GM18870 (cell line): Measurements from ENCODE around the gene SNAPC2.
"Not testable (repeated sequence)": the region's sequence is repeated elsewhere in the genome, so short reads cannot be mapped to it uniquely, and the experiment has no call there.

Source experiments
- ATAC-seq: cut with Tn5 transposase; IDR thresholded peaks from one replicate; pipeline ENCODE4 v1.9.1; 2021; ENCODE audit warnings: moderate library complexity; ENCODE audit not compliant: unreplicated experiment

Gene SNAPC2

DNA sequence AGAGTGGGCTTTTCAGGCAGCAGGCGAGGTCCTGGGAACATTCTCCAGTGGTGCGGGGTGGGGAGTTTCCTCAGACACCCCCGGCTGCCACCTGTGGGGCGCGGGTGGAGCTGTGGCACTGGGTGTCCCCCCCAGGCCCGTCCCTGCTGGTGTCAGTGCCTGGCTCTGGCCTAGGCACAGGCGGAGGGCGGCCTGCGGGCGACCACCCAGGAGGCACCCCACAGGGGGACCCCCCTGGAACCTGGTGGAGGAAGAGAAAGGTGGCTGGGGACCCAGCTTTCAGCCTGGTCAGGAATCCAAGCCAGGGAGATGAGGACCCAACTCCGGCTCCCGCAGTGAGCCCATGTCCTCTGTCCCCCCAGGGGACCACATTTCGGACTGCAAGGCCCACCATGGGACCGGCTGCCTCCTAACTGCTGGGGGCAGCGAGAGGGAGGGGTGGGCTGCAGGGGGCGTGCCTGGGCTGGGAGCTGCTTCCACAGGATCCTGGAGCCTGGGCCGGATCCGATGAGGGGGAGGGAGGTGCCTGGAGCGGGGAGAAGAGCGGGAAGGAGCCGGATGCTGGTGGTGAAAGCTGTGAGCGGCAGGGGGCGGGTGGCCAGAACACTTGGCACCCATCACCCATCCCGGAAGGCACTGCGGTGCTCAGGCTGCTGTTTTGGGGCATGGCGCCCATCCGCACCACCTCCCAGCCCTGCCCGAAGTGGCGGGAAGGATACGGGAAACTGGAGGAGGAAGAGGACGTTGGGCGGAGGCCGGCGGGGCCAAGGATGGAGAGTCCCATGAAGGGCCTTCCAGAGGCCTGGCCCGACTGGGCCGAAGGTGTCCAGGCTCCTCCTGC is 11.3 kb downstream of the SNAPC2 start:
- ATAC-seq, result no peak

DNA sequence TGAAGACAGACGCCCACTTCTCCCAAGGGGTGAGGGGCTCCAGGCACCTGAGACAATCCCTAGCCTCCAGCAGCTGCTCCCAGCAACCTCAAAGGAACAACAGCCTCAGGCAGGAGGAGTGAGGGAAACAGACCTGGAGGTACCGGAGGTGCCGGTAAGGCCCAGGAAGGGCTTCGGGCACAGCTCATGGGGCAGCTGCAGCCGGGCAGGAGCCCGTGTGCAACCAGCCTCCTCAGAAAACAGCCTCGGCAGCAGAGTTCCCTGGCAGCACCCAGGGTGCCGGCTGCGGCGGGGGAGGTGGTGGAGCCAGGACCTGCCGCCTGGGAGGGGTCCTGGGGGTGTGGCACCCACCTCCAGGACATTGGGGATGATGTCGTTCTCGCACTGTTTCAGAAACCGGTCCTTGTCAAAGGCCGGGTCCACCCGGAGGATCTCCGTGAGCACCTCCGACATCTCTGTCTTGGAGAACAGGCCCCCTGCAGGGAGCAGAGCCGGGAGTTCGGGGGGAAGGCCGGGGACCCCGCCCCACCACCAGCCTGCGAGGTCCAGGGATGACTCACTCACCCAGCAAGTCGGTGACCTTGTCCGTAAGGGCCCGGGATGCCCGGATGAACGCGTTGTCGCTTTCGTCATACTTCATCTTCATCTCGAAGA is 12.3 kb downstream of the SNAPC2 start:
- ATAC-seq, result no peak

- no peak for ATAC-seq
These were observed 12.8 kb downstream of the SNAPC2 start for GRCh38 chr19:7932930-7933300.

DNA sequence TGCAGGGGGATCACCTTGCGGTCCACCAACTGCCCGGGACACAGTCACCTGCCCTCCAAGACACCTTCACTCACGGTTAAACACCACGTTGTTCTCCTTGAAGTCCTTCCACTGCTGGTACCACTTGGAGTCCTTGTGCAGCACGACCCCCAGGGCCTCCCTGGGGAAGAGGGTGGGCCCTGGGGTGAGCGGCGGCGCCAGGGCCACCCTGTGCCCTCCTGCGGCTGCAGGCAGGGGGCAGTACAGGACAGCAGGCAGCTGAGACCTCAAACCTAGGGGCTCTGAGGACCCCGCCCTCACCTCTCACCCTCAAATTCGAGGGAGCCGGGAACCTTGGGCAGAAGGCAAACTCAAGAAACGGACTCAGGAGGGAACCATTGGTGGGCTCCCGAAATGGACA is 13.3 kb downstream of the SNAPC2 start:
- no peak for ATAC-seq

DNA sequence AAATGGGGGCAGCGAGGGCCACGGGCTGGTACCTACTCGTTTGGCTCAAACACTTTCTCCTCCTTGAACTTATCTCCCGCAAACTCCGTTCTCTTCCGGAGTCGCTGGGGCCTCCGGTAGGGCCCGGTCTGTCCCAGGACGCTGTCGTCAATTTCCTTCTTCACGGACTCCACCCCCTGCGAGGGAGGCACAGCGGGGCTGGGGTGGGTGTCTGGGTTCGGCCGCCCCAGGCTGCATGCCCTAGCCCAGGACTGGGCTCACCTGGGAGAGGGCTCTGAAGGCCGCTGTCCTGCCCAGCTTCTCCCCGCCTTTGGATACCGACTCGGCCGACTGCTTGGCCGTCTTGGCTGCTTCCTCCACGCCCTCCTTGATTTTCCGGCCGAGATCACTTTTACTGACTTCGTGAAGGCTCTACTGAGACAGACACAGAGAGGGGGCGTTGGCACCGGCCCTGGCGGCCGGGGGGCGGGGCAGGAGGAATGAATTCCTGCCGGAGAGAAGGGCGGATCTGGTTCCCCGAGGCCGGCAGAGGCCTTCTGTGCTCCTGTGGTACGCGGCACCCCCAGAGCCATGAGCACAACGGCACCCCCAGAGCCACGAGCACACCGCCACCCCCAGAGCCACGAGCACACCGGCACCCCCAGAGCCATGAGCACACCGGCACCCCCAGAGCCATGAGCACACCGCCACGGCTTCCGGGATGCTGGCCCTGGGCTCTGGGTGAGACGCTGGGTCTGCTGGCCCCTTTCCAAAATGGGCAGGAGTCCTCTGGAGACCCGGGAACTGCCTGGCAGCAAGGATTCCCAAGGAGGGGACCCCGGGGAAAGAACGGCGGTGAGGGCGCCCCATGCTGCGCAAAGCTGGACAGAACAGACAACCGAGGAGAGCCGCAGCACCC is 13.9 kb downstream of the SNAPC2 start:
- ATAC-seq, result no peak

DNA sequence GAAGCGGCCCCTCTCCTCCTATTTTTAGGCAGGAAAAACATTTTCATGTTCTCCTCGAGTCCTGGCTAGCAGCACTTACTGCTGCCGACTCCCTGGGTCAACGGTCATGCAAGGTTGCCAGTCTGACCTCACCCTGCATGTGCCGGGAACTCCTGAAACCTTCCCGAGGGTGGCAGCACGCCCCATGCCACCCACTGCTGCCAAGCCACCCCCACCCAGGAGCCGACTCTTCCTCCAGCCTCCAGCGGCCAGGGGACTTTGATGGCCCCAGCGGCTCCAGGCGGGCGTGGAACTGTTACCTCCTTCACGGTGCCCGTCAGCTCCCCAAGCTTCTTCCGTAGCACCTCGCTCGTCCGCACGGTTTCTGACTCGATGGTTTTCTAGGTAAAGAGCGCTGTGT is 14.6 kb downstream of the SNAPC2 start:
- no peak for ATAC-seq

DNA sequence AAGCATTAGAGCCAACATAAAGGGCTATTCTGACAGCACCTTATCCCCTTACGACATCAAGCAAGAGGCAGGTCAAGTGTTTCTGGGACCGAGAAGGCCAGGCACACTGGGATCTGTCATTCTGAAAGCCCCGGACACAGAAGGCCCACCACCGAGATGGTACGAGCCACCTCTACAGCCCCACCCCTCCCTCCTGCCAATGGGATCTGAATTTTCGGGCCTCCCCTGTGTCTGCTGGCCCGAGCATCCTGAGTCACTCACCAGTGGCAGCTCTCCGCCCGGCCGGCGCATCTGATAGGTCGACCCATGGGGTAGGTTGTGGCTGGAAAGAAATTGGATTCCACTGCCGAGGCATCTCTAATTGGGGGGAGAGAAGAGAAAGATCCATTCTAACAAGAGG is 20.7 kb downstream of the SNAPC2 start:
- ATAC-seq, result no peak

DNA sequence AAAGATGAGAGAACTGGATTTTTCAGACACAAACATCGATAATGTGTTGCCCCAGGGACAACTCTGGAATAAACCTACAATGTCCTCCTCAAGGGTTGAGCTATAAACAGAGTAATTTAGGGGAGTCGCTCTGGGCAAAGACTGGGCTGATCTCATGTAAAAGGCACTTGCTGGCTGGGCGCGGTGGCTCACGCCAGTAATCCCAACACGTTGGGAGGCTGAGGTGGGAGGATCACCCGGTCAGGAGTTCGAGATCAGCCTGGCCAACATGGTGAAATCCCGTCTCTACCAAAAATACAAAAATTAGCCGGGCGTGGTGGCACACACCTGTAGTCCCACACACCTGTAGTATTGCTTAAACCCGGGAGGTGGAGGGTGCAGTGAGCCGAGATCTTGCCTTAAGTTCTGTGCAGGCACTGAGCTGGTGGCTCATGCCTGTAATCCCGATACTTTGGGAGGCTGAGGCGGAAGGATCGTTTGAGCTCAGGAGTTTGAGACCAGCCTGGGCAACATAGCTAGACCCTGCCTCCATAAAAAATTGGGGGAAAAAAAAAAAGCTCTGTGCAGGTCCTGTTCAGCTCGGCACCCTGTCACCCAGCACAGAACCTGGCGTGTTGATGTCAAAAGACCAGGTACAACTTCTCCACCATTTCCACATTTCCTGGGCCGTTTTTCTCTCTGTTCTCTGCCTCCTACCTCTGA is 21.9 kb downstream of the SNAPC2 start:
- ATAC-seq, result no peak

GRCh38 chr19:7942981-7943443 is 22.9 kb downstream of the SNAPC2 start:
- ATAC-seq, result no peak

DNA sequence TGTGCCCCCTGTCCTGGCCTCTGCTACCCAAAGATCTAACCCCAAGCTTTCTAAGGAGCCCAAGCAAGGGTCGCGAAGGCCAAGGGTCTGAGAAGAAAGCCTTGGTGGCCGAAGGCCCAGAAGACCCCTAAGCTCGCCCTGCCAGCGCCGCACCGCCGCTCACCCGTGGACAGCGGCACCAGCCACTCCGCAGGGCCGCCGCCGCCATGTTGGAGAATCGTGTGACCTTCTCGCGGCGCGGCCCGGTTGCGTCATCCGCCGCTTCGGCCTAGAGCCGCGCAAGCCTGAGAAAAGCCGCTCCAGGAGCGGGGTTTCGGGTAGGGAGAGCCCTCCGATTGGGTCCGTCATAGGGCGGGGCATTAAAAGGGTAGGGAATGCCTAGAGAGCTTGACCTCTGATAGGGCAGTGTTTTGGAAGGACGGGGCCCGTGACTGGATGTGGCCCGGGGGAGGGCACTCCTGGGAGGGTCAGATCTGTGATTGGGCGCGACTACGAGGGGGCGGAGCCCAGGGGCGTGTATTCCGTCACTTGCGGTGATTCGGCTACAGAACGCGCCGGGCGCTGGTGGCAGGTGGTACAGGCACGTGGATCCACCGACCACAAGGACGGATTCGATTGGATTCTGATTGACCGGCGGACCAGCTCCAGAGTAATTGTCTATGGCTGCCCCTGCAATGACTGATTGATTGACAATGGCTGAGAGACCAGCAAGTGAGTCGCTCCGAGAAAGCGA is 23.5 kb downstream of the SNAPC2 start, which contains the start of gene TIMM44:
TSS of gene TIMM44 (minus strand) at position 223 of the 733 bp plus-strand sequence. CDS start at position 208, 15 bp downstream.
- peak; percentile 93 for ATAC-seq

GRCh38 chr19:7944177-7944761 is 24.1 kb downstream of the SNAPC2 start:
- ATAC-seq, result peak; percentile 23

- no peak for ATAC-seq
These were observed 27.8 kb downstream of the SNAPC2 start for GRCh38 chr19:7947939-7948338.

GRCh38 chr19:7953060-7953459 is 32.9 kb downstream of the SNAPC2 start:
- ATAC-seq, result no peak

DNA sequence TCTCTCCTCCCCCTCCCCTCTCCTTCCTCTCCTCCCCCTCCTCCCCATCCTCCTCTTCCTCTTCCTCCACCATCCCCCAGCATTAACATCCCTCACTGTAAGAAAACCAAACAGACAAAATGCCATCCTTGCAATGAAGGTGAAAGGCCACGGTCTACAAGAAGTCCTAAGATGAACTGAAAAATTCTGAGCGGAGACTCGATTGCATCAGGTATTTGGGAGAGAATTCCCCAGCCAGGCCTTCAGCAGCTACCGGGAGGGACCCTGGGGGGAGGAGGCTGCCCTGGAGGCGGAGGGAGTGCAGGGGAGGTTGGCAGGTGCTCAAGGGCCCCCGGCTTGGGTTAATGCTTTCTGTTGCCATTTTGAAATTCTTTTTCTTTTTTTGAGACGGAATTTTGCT is 33.4 kb downstream of the SNAPC2 start:
- no peak for ATAC-seq

GRCh38 chr19:7955696-7956095 is 35.6 kb downstream of the SNAPC2 start:
- ATAC-seq, result no peak

GRCh38 chr19:7959211-7959610 is 39.1 kb downstream of the SNAPC2 start:
- ATAC-seq, result no peak

DNA sequence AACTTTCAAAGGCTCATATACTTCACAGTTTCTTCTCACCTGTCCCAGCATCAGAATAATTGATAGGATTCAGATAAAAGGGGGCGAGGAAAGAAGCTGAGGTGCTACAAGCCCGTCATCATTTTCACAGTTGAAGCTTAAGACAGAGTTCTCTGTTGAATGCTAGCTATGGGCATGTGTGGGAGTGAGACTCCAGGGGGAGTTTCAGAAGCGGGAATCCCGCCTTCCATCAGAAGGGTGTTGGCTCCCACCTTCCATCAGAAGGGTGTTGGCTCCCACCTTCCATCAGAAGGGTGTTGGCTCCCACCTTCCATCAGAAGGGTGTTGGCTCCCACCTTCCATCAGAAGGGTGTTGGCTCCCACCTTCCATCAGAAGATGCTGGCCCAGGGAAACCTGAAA is 40.9 kb downstream of the SNAPC2 start:
- ATAC-seq, result not testable (repeated sequence)

DNA sequence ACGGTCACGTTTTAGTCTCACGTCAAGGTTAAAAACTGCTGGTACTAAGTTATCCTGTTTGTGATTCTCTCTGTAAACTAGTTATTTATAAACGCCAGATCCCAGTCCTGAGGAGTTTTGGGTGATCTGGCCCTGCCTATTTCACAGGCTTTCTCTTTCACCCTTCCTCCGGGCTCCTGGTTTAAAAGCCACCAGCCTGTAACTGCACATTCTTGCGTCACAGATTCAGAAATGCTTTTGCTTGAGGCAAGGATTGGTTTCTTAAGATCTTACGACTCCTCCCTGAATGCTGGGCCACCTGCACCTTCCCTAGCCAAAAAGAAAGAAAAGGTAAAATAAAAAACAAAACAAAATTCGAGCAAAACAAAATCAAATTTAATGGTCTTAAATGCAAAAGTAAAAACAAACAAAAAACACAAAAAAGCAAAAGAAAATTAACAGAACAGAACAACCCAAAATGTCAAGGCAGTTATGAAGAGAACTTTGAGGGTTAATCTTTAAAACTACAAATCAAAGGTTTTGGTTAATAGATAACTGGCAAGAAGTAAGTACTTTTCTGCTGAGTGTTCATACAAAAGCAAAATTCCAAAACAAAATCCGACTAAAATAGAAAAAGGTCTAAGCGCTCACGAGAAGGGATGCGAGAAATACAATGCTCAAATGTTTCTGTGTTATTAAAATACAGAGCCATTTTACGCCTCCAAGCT is 41.9 kb downstream of the SNAPC2 start:
- no peak for ATAC-seq
